RWPE2 (cell line): Measurements from ENCODE around the gene CRYBG1.

Experiments used
- ATAC-seq: fragments of 200-7000 bp; cut with Tn5 transposase; 3 replicates; pipeline ENCODE4 v1.9.1; 2021; ENCODE audit warnings: low read depth
- DNase-seq: peaks from one replicate; pipeline ENCODE4 v3.0.0-alpha.2; 2020; ENCODE audit warnings: low spot score
- H3K27ac ChIP-seq: fragments of 450-650 bp; 2 replicates; pipeline ENCODE4 v1.5.1; 2017; ENCODE audit warnings: mild to moderate bottlenecking; ENCODE audit not compliant: poor library complexity, severe bottlenecking
- H3K27me3 ChIP-seq: fragments of 250-450 bp; sonication (Bioruptor Pico); 2 replicates; pipeline ENCODE4 v1.5.1; 2021; ENCODE audit warnings: mild to moderate bottlenecking, moderate library complexity; ENCODE audit not compliant: insufficient read depth, poor library complexity, severe bottlenecking
- H3K36me3 ChIP-seq: fragments of 250-450 bp; sonication (Bioruptor Pico); 2 replicates; pipeline ENCODE4 v1.5.1; 2020; ENCODE audit warnings: low read depth, mild to moderate bottlenecking, moderate library complexity
- H3K4me1 ChIP-seq: fragments of 250-450 bp; sonication (Bioruptor Pico); 2 replicates; pipeline ENCODE4 v1.5.1; 2021; ENCODE audit warnings: mild to moderate bottlenecking, moderate library complexity; ENCODE audit not compliant: insufficient read depth, poor library complexity, severe bottlenecking
- H3K4me3 ChIP-seq: fragments of 250-450 bp; sonication (Bioruptor Pico); 2 replicates; pipeline ENCODE4 v1.5.1; 2021; ENCODE audit warnings: mild to moderate bottlenecking, moderate library complexity; ENCODE audit not compliant: severe bottlenecking
- H3K9me3 ChIP-seq: fragments of 250-450 bp; sonication (Bioruptor Pico); 2 replicates; pipeline ENCODE4 v1.5.1; 2021; ENCODE audit warnings: mild to moderate bottlenecking, moderate library complexity; ENCODE audit not compliant: severe bottlenecking
- CTCF ChIP-seq: fragments of 450-650 bp; IDR thresholded peaks from one replicate; pipeline ENCODE4 v1.5.1; 2017; ENCODE audit warnings: mild to moderate bottlenecking, moderate library complexity; ENCODE audit not compliant: poor library complexity, severe bottlenecking

The CRYBG1 gene

GRCh38 chr6:106600329-106600728 lies 239.8 kb downstream of the CRYBG1 start:
- Histone ChIP-seq H3K9me3 (no peaks in the 10 kb centered on the region), H3K27me3 (no peaks in the 10 kb centered on the region), H3K4me3 (no peak overlapping the region), H3K4me1 (no peaks in the 10 kb centered on the region), H3K36me3 (peaks cover 9% of the 10 kb centered on the region), H3K27ac (no peak overlapping the region)
- no peak for TF ChIP-seq CTCF
- ATAC-seq: no peak
- DNase-seq: no peak

DNA sequence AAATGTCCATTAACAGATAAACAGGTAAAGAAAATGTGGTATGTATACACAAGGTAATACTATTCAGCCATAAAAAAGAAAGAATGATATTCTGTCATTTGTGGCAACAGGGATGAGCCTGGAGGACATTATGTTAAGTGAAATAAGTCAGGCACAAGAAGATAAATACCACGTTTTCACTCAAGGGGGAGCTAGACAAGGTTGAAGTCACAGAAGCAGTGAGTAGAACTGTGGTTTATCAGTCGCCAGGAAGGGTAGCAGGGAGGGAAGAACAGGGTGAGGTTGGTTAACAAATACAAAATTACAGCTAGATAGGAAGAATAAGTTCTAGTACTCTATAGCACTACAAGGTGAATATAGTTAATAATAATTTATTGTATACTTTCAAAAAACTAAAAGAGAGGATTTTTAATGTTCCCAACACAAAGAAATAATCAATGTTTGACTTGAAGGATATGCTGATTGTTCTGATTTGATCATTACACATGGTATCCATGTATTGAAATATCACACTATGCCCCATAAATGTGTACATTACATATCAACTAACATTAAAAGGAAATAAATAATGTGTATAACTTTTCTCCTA lies 247.7 kb downstream of the CRYBG1 start:
- no peaks in the 10 kb centered on the region for H3K4me1 ChIP-seq
- H3K4me3 ChIP-seq: no peak overlapping the region
- H3K9me3 ChIP-seq: no peaks in the 10 kb centered on the region
- no peak for DNase-seq
- H3K27ac ChIP-seq: no peak overlapping the region
- no peaks in the 10 kb centered on the region for H3K27me3 ChIP-seq
- peak; percentile 80 for TF ChIP-seq CTCF
- peaks cover 5% of the 10 kb centered on the region; the same call in 1 of the 2 replicates for H3K36me3 ChIP-seq
- peak; percentile 73; the same call in 2 of the 3 replicates for ATAC-seq

- no peak overlapping the region for H3K4me3 ChIP-seq
- peak; percentile 41 for TF ChIP-seq CTCF
- ATAC-seq (peak; percentile 59; the same call in 1 of the 3 replicates), DNase-seq (no peak)
- no peaks in the 10 kb centered on the region for H3K27me3 ChIP-seq
- H3K36me3 ChIP-seq: peaks cover 16% of the 10 kb centered on the region
- no peak overlapping the region for H3K27ac ChIP-seq
- no peaks in the 10 kb centered on the region for H3K4me1 ChIP-seq
- no peaks in the 10 kb centered on the region for H3K9me3 ChIP-seq
These were observed 249.2 kb downstream of the CRYBG1 start for GRCh38 chr6:106609699-106610098.

DNA sequence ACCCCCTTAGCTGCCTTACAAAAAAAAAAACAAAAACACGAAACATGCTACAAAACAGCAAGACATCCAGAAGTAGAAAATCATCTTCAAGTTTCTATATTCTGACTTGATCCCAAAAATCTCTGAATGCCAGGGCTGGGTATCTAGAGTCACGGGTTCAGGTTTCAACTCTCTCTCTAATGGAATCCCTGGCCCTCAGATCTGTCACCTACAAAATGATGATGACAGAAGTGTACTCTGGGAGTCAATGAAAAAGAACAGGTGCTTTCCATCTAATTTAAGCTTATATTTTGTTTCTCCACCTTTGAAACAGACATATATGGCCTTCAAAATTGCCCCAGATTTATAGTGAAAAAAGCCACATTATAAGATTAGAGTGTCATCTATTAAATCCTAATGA lies 250.5 kb downstream of the CRYBG1 start:
- H3K4me3 ChIP-seq: no peak overlapping the region
- TF ChIP-seq CTCF: no peak
- H3K9me3 ChIP-seq: no peaks in the 10 kb centered on the region
- no peaks in the 10 kb centered on the region for H3K27me3 ChIP-seq
- ATAC-seq: no peak
- no peak overlapping the region for H3K27ac ChIP-seq
- no peak for DNase-seq
- H3K36me3 ChIP-seq: peaks cover 25% of the 10 kb centered on the region
- H3K4me1 ChIP-seq: no peaks in the 10 kb centered on the region

DNA sequence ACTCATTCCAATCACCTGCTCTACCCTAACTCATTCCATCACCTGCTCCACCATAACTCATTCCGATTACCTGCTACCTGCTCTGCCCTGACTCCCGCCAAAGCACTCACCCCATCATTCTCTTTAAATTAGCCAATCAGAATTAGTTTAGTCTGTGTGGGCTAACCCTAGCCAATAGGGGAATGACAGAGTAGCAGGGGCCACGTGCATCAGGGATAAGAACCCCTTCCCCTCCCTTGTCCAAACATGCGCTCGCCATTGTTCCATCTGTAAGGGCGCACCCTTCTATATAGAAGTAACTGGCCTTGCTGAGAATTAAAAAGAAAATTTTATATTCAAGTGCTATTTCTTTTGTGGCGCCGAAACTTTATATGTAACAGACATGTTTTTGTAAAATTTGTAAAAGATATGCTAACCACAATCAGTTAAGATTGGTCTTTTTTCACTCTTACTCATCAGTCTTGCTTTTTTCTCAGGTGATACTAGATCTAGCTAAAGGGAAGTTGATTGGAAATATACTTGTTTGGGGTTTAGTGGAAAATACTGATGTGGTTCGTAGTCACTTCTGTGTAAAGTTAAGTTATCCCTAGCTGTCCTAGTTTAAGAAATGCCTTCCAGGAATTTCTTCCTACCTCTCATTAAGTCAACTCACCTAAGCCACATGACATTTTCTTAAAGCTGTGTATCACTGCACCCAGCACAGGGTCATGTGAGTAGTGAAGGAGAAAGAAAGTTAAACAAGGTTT lies 252.3 kb downstream of the CRYBG1 start:
- no peak for ATAC-seq
- TF ChIP-seq CTCF: no peak
- Histone ChIP-seq H3K27ac (no peak overlapping the region), H3K9me3 (no peaks in the 10 kb centered on the region), H3K36me3 (peaks cover 21% of the 10 kb centered on the region), H3K4me3 (no peak overlapping the region), H3K27me3 (no peaks in the 10 kb centered on the region), H3K4me1 (no peaks in the 10 kb centered on the region)
- no peak for DNase-seq
